GM18858 (cell line): ENCODE data around the gene WDR18.
"Not testable (repeated sequence)": the region's sequence is repeated elsewhere in the genome, so short reads cannot be mapped to it uniquely, and the experiment has no call there.

ENCODE experiments used
- ATAC-seq: cut with Tn5 transposase; IDR thresholded peaks from one replicate; pipeline ENCODE4 v1.9.1; 2021; ENCODE audit not compliant: unreplicated experiment

Gene WDR18

GRCh38 chr19:948842-949496 is 35.2 kb upstream of the WDR18 start:
- ATAC-seq, result no peak

GRCh38 chr19:950352-951066 is 33.6 kb upstream of the WDR18 start:
- no peak for ATAC-seq

- ATAC-seq, result no peak
Observed at GRCh38 chr19:952049-952679, 32.0 kb upstream of the WDR18 start.

- no peak for ATAC-seq
Observed at GRCh38 chr19:952680-953444, 31.3 kb upstream of the WDR18 start.

GRCh38 chr19:953445-954271 is 30.5 kb upstream of the WDR18 start:
- no peak for ATAC-seq

- ATAC-seq, result no peak
Observed at GRCh38 chr19:954272-954671, 29.9 kb upstream of the WDR18 start.

GRCh38 chr19:954672-955494 is 29.3 kb upstream of the WDR18 start:
- ATAC-seq, result no peak

GRCh38 chr19:955803-956765 is 28.1 kb upstream of the WDR18 start:
- ATAC-seq, result no peak

GRCh38 chr19:956766-957440 is 27.2 kb upstream of the WDR18 start:
- ATAC-seq, result no peak

- ATAC-seq, result not testable (repeated sequence)
Observed at GRCh38 chr19:957578-957977, 26.6 kb upstream of the WDR18 start.

GRCh38 chr19:958967-959855 is 24.9 kb upstream of the WDR18 start:
- no peak for ATAC-seq

- ATAC-seq, result no peak
Observed at GRCh38 chr19:960020-960419, 24.1 kb upstream of the WDR18 start.

GRCh38 chr19:960601-960938 is 23.6 kb upstream of the WDR18 start:
- ATAC-seq, result no peak

GRCh38 chr19:961866-962620 is 22.1 kb upstream of the WDR18 start:
- ATAC-seq, result no peak

- no peak for ATAC-seq
Observed at GRCh38 chr19:962683-963400, 21.3 kb upstream of the WDR18 start.

GRCh38 chr19:963486-963951 is 20.6 kb upstream of the WDR18 start:
- no peak for ATAC-seq
